Body of pancreas (tissue), 4 donors: ENCODE data around the gene CYTH1. TPM values are rescaled to one million over a fixed set of nuclear protein-coding genes. Genes with fewer than 3 reads are reported as not detected.

Experiments
- ATAC-seq: fragments of 150-250 bp; one replicate; pipeline ENCODE4 v1.9.1; 2016
- DNase-seq, 4 donors: peaks; one replicate each; pipeline ENCODE4 v3.0.0-alpha.2; 2019
- H3K27ac ChIP-seq, 4 donors: fragments of 200-600 bp; sonication (generic); 1 replicate in 3 of 4; 2 replicates in 1 of 4; pipeline versions ENCODE4 v1.5.1 to v1.6.1; 2016 to 2019; ENCODE audit warnings: mild to moderate bottlenecking in 1 of 4, mixed read lengths in 1 of 4, moderate library complexity in 1 of 4
- H3K27me3 ChIP-seq, 2 donors: fragments of 200-600 bp; sonication (generic); one replicate each; pipeline ENCODE4 v1.6.0; 2016; ENCODE audit warnings: mild to moderate bottlenecking in 1 of 2
- H3K36me3 ChIP-seq, 2 donors: fragments of 200-600 bp; sonication (generic); replicated peaks in 1 of 2; 2 replicates each; pipeline ENCODE4 v1.5.1; 2016; ENCODE audit warnings: low read depth in 2 of 2; ENCODE audit not compliant: insufficient read depth in 1 of 2
- H3K4me1 ChIP-seq: fragments of 200-600 bp; sonication (generic); one replicate; pipeline ENCODE4 v1.6.0; 2016
- H3K4me3 ChIP-seq, 2 donors: fragments of 200-600 bp; sonication (generic); 1 replicate in 1 of 2; 2 replicates in 1 of 2; pipeline ENCODE4 v1.5.1; 2016 to 2019
- H3K9me3 ChIP-seq, 3 donors: fragments of 200-600 bp; sonication (generic); 1 replicate in 2 of 3; 2 replicates in 1 of 3; pipeline ENCODE4 v1.5.1; 2016
- CTCF ChIP-seq, 7 experiments: fragments of 450-650 bp in 4 of 7; fragments of 200-600 bp in 3 of 7; sonication (generic) in 3 of 7; IDR thresholded peaks; one replicate each; pipeline ENCODE4 v1.5.1; 2016 to 2019; ENCODE audit warnings: antibody characterized with exemption in 7 of 7
- POLR2A ChIP-seq, 3 donors: fragments of 450-650 bp; IDR thresholded peaks; one replicate each; pipeline ENCODE4 v1.6.1; 2016; ENCODE audit warnings: antibody characterized with exemption in 3 of 3, mild to moderate bottlenecking in 2 of 3
- WGBS, 2 donors: methylation state at CpG; one replicate each; pipeline ENCODE4 v1.1.5; 2017; 5-methylcytosine and 5-hydroxymethylcytosine counted together
- intact Hi-C: fragments of 100-400 bp; cut with DNase I; formaldehyde crosslinking; loops from one replicate; pipeline ENCODE4 v1.15.1; 2023
- total RNA-seq, 2 donors: library from RNA; depleted of rRNA; stranded (reverse); fragments of >200 nt; gene quantifications; one replicate each; pipeline ENCODE4 v1.1.0, GENCODE V29; 2016

Gene CYTH1
- total RNA-seq, 2 donors from 2014 or later, result 32.2 to 60.6 TPM

- no peak for TF ChIP-seq POLR2A (IDR thresholded peaks at IDR 0.05)
- no peak for TF ChIP-seq CTCF (IDR thresholded peaks at IDR 0.05)
- DNase-seq, result no peak
- WGBS, 2 donors, result 89 to 94% methylated on average over 4 of the region's 4 CpGs
- Histone ChIP-seq H3K4me1 (peaks cover 17% of the 10 kb centered on the region), H3K27me3 (no peaks in the 10 kb centered on the region), H3K4me3 (no peak overlapping the region), H3K9me3 (no peaks in the 10 kb centered on the region), H3K27ac (no peak overlapping the region), H3K36me3 (no peaks in the 10 kb centered on the region)
- ATAC-seq, result no peak
- intact Hi-C loops, result no loop called here
These were observed 4.2 kb downstream of the CYTH1 start for GRCh38 chr17:78777881-78778280.

- no peak for TF ChIP-seq POLR2A (IDR thresholded peaks at IDR 0.05)
- no peak for TF ChIP-seq CTCF (IDR thresholded peaks at IDR 0.05)
These were observed 7.0 kb downstream of the CYTH1 start for GRCh38 chr17:78774956-78775571.

GRCh38 chr17:78774453-78774852 lies 7.6 kb downstream of the CYTH1 start:
- DNase-seq (no peak), ATAC-seq (no peak)
- peaks cover 2% of the 10 kb centered on the region for H3K4me1 ChIP-seq
- H3K4me3 ChIP-seq, result no peak overlapping the region
- H3K27ac ChIP-seq, result peak overlapping the region in 1 of 4 donors; percentile 41
- no peaks in the 10 kb centered on the region for H3K9me3 ChIP-seq
- no peaks in the 10 kb centered on the region for H3K27me3 ChIP-seq
- no peaks in the 10 kb centered on the region for H3K36me3 ChIP-seq
- intact Hi-C loops, result no loop called here
- 71 to 82% methylated on average over 2 of the region's 2 CpGs for WGBS, 2 donors
- TF ChIP-seq POLR2A (IDR thresholded peaks at IDR 0.05) (no peak), CTCF (IDR thresholded peaks at IDR 0.05) (no peak)

More at GRCh38 chr17:78774956-78775571, 7.0 kb downstream of the CYTH1 start:
- H3K27me3 ChIP-seq, result no peaks in the 10 kb centered on the region
- no peak for DNase-seq
- 68 to 82% methylated on average over 12 of the region's 12 CpGs for WGBS, 2 donors
- no peak for ATAC-seq
- H3K9me3 ChIP-seq, result no peaks in the 10 kb centered on the region
- H3K4me3 ChIP-seq, result no peak overlapping the region
- intact Hi-C loops, result no loop called here
- peak overlapping the region in 1 of 4 donors; percentile 41 for H3K27ac ChIP-seq
- H3K36me3 ChIP-seq, result no peaks in the 10 kb centered on the region
- H3K4me1 ChIP-seq, result peaks cover 8% of the 10 kb centered on the region

GRCh38 chr17:78771758-78772382 lies 10.2 kb downstream of the CYTH1 start:
- no peak for TF ChIP-seq CTCF (IDR thresholded peaks at IDR 0.05)
- no peak for TF ChIP-seq POLR2A (IDR thresholded peaks at IDR 0.05)
- no peaks in the 10 kb centered on the region for H3K4me1 ChIP-seq
- H3K4me3 ChIP-seq, result no peak overlapping the region
- no peak overlapping the region for H3K27ac ChIP-seq
- intact Hi-C loops, result no loop called here
- DNase-seq (no peak), ATAC-seq (no peak)
- WGBS, 2 donors, result 72 to 75% methylated on average over 6 of the region's 6 CpGs
- H3K27me3 ChIP-seq, result no peaks in the 10 kb centered on the region
- H3K36me3 ChIP-seq, result no peaks in the 10 kb centered on the region
- H3K9me3 ChIP-seq, result no peaks in the 10 kb centered on the region
